IMR-90 (cell line): Measurements from ENCODE around the gene ITLN2. TPM values are rescaled to one million over a fixed set of nuclear protein-coding genes. Genes with fewer than 3 reads are reported as not detected.

ENCODE experiments used
- ATAC-seq: fragments of 200-7000 bp; cut with Tn5 transposase; 2 replicates; pipeline ENCODE4 v1.9.1; 2020; ENCODE audit warnings: low read depth, mild to moderate bottlenecking, moderate library complexity
- BruUV-seq: library from RNA; stranded (reverse); fragments of 400-500 nt; replicated peaks from 2 replicates; lab custom pipeline; 2021; lab: Mats Ljungman, UMichigan
- CTCF ChIA-PET: fragments of 300-600 bp; formaldehyde crosslinking; extraction: SDS; loops from one replicate; lab custom pipeline; 2021; ENCODE audit warnings: antibody characterized with exemption; lab: Yijun Ruan, JAX
- POLR2A ChIA-PET: fragments of 300-600 bp; sonication (Branson Sonifier 250); formaldehyde crosslinking; loops from one replicate; lab custom pipeline; 2022; ENCODE audit warnings: antibody characterized with exemption; ENCODE audit not compliant: unreplicated experiment; lab: Charles Lee
- DNase-seq: peaks from one replicate; pipeline ENCODE4 v3.0.0; 2013
- H2AFZ ChIP-seq: replicated peaks from 2 replicates; pipeline ENCODE3; 2013; ENCODE audit warnings: low read length, mild to moderate bottlenecking; ENCODE audit not compliant: poor library complexity
- H2AK5ac ChIP-seq: 2 replicates; pipeline ENCODE4 v1.6.1; 2013; ENCODE audit warnings: low read depth, low read length, inconsistent platforms
- H2AK9ac ChIP-seq: replicated peaks from 2 replicates; pipeline ENCODE3; 2013; ENCODE audit warnings: mild to moderate bottlenecking, low read depth, low read length, moderate library complexity; ENCODE audit not compliant: poor library complexity
- H2BK120ac ChIP-seq: 2 replicates; pipeline ENCODE4 v1.6.1; 2013; ENCODE audit warnings: low read depth, low read length, inconsistent platforms
- H2BK15ac ChIP-seq: 3 replicates; pipeline ENCODE4 v1.6.1; 2013; ENCODE audit warnings: low read depth, low read length, inconsistent platforms
- H2BK20ac ChIP-seq: 2 replicates; pipeline ENCODE4 v1.6.1; 2013; ENCODE audit warnings: low read depth, mild to moderate bottlenecking, inconsistent platforms, low read length, moderate library complexity
- H2BK5ac ChIP-seq: 2 replicates; pipeline ENCODE4 v1.6.1; 2013; ENCODE audit warnings: mild to moderate bottlenecking, low read depth, low read length, inconsistent platforms; ENCODE audit not compliant: poor library complexity, severe bottlenecking
- H3K14ac ChIP-seq: replicated peaks from 2 replicates; pipeline ENCODE4 v1.6.1; 2013; ENCODE audit warnings: low read depth, low read length, inconsistent platforms
- H3K18ac ChIP-seq: 2 replicates; pipeline ENCODE4 v1.6.1; 2013; ENCODE audit warnings: low read depth, low read length, control low read depth
- H3K23ac ChIP-seq: 2 replicates; pipeline ENCODE4 v1.6.1; 2013; ENCODE audit warnings: low read depth, low read length, inconsistent platforms
- H3K27ac ChIP-seq: 2 replicates; pipeline ENCODE4 v1.5.1; 2013; ENCODE audit warnings: mild to moderate bottlenecking, control low read depth, low read length; ENCODE audit not compliant: insufficient read depth
- H3K27me3 ChIP-seq: 2 replicates; pipeline ENCODE4 v1.6.1; 2013; ENCODE audit warnings: low read length; ENCODE audit not compliant: control insufficient read depth, insufficient read depth
- H3K36me3 ChIP-seq: 2 replicates; pipeline ENCODE4 v1.6.1; 2013; ENCODE audit warnings: low read length, mixed read lengths; ENCODE audit not compliant: control insufficient read depth, insufficient read depth
- H3K4ac ChIP-seq: 2 replicates; pipeline ENCODE4 v1.6.1; 2013; ENCODE audit warnings: low read depth, low read length, inconsistent platforms
- H3K4me1 ChIP-seq: 2 replicates; pipeline ENCODE4 v1.6.1; 2013; ENCODE audit warnings: low read length, mixed read lengths; ENCODE audit not compliant: control insufficient read depth, insufficient read depth
- H3K4me2 ChIP-seq: 2 replicates; pipeline ENCODE4 v1.6.1; 2013; ENCODE audit warnings: low read depth, mild to moderate bottlenecking, control low read depth, low read length, moderate library complexity
- H3K4me3 ChIP-seq: 2 replicates; pipeline ENCODE4 v1.5.1; 2013; ENCODE audit warnings: low read depth, mild to moderate bottlenecking, control low read depth, low read length, moderate library complexity; ENCODE audit not compliant: insufficient read depth
- H3K56ac ChIP-seq: 2 replicates; pipeline ENCODE4 v1.6.1; 2013; ENCODE audit warnings: low read length, inconsistent platforms; ENCODE audit not compliant: insufficient read depth; ENCODE audit errors: extremely low read depth
- H3K79me1 ChIP-seq, 2 experiments: 2 replicates each; pipeline ENCODE4 v1.6.1; 2013; ENCODE audit warnings: low read length in 2 of 2, inconsistent platforms in 1 of 2, low read depth in 1 of 2
- H3K9ac ChIP-seq: 2 replicates; pipeline ENCODE4 v1.6.1; 2013; ENCODE audit warnings: low read depth, low read length, control low read depth
- H3K9me1 ChIP-seq: 2 replicates; pipeline ENCODE4 v1.6.1; 2013; ENCODE audit warnings: low read length, inconsistent platforms; ENCODE audit not compliant: insufficient read depth
- H3K9me3 ChIP-seq: 2 replicates; pipeline ENCODE4 v1.6.1; 2013; ENCODE audit warnings: low read length; ENCODE audit not compliant: control insufficient read depth, insufficient read depth
- H4K20me1 ChIP-seq: 2 replicates; pipeline ENCODE4 v1.6.1; 2013; ENCODE audit warnings: low read length, inconsistent platforms; ENCODE audit not compliant: insufficient read depth
- H4K5ac ChIP-seq: 2 replicates; pipeline ENCODE4 v1.6.1; 2013; ENCODE audit warnings: mild to moderate bottlenecking, low read depth, low read length, control low read depth
- H4K8ac ChIP-seq, 2 experiments: 2 replicates each; pipeline ENCODE4 v1.6.1; 2013; ENCODE audit warnings: low read depth in 2 of 2, low read length in 2 of 2, control low read depth in 1 of 2, inconsistent platforms in 1 of 2
- H4K91ac ChIP-seq: 2 replicates; pipeline ENCODE4 v1.6.1; 2013; ENCODE audit warnings: low read depth, low read length, inconsistent platforms; ENCODE audit not compliant: insufficient read depth
- BHLHE40 ChIP-seq: fragments of 150-350 bp; IDR thresholded peaks from 2 replicates; pipeline ENCODE4 v1.6.1; 2016; ENCODE audit warnings: mild to moderate bottlenecking, low read depth, low read length
- CEBPB ChIP-seq: IDR thresholded peaks from 2 replicates; pipeline ENCODE4 v1.6.1; 2012; ENCODE audit warnings: low read depth, low read length, improper control_type of control experiment
- CHD1 ChIP-seq: IDR thresholded peaks from 2 replicates; pipeline ENCODE4 v1.6.1; 2012; ENCODE audit warnings: low read depth, low read length, improper control_type of control experiment
- CTCF ChIP-seq: conservative IDR thresholded peaks from 2 replicates; pipeline ENCODE4 v1.5.1; 2012; ENCODE audit warnings: mild to moderate bottlenecking, low read depth, low read length, improper control_type of control experiment
- FOS ChIP-seq: fragments of 150-350 bp; IDR thresholded peaks from 2 replicates; pipeline ENCODE4 v1.6.1; 2016; ENCODE audit warnings: low read depth, low read length
- MAZ ChIP-seq: IDR thresholded peaks from 2 replicates; pipeline ENCODE4 v1.6.1; 2012; ENCODE audit warnings: low read depth, mild to moderate bottlenecking, low read length, improper control_type of control experiment, moderate library complexity, borderline replicate concordance
- MXI1 ChIP-seq: IDR thresholded peaks from 2 replicates; pipeline ENCODE4 v1.6.1; 2012; ENCODE audit warnings: low read depth, mild to moderate bottlenecking, low read length, moderate library complexity, borderline replicate concordance
- NFE2L2 ChIP-seq: fragments of 150-350 bp; IDR thresholded peaks from 2 replicates; pipeline ENCODE4 v1.6.1; 2016; ENCODE audit warnings: low read depth, mild to moderate bottlenecking, low read length
- POLR2A ChIP-seq: IDR thresholded peaks from 2 replicates; pipeline ENCODE4 v1.6.1; 2012; ENCODE audit warnings: mild to moderate bottlenecking, low read depth, low read length
- RAD21 ChIP-seq: IDR thresholded peaks from 2 replicates; pipeline ENCODE4 v1.6.1; 2012; ENCODE audit warnings: low read length, improper control_type of control experiment
- RFX5 ChIP-seq: IDR thresholded peaks from 2 replicates; pipeline ENCODE4 v1.8.0; 2012; ENCODE audit warnings: low read depth, mild to moderate bottlenecking, low read length, moderate library complexity
- USF2 ChIP-seq: fragments of 150-350 bp; IDR thresholded peaks from 2 replicates; pipeline ENCODE4 v1.6.1; 2017; ENCODE audit warnings: mild to moderate bottlenecking, antibody characterized with exemption, low read length, low read depth
- WGBS, 2 experiments: methylation state at CpG; one replicate each; pipeline versions ENCODE4 v1.1.5 to v1.1.7; 2013; ENCODE audit warnings: missing lambda C conversion rate in 2 of 2; ENCODE audit not compliant: insufficient read length in 1 of 2; ENCODE audit errors: extremely low coverage in 2 of 2; 5-methylcytosine and 5-hydroxymethylcytosine counted together
- dilution Hi-C: fragments of 300-500 bp; cut with HindIII; formaldehyde crosslinking; loops from one replicate; pipeline ENCODE4 v1.14.3; 2018; ENCODE audit warnings: low sequenced_read_pairs; ENCODE audit not compliant: unreplicated experiment
- in situ Hi-C: fragments of 300-500 bp; cut with MboI; formaldehyde crosslinking; loops from 3 replicates; pipeline ENCODE4 v1.14.3; 2019; ENCODE audit warnings: low sequenced_read_pairs, inconsistent platforms, mixed read lengths
- intact Hi-C: fragments of 100-400 bp; cut with micrococcal nuclease; formaldehyde crosslinking; loops from 2 replicates; pipeline ENCODE4 v1.10.0; 2022
- polyA plus RNA-seq, 3 experiments: library from polyadenylated mRNA; depleted of rRNA; stranded (reverse); fragments of >200 nt; gene quantifications; 2 replicates each; pipeline ENCODE4 v1.2.3, GENCODE V29; 2012; ENCODE audit warnings: low replicate concordance in 1 of 3
- total RNA-seq: library from RNA; depleted of rRNA; stranded (reverse); fragments of >200 nt; gene quantifications from 2 replicates; pipeline ENCODE4 v1.2.3, GENCODE V29; 2012
- TF ChIP-seq, protein P1 (sequence below): fragments of 150-350 bp; IDR thresholded peaks from 2 replicates; pipeline ENCODE4 v1.6.1; 2016; ENCODE audit warnings: low read depth, mild to moderate bottlenecking, low read length, moderate library complexity, borderline replicate concordance

ITLN2 gene
- total and polyA plus RNA-seq, 2 of the 4 experiments (the other 2 are of a cell fraction) = not detected

DNA sequence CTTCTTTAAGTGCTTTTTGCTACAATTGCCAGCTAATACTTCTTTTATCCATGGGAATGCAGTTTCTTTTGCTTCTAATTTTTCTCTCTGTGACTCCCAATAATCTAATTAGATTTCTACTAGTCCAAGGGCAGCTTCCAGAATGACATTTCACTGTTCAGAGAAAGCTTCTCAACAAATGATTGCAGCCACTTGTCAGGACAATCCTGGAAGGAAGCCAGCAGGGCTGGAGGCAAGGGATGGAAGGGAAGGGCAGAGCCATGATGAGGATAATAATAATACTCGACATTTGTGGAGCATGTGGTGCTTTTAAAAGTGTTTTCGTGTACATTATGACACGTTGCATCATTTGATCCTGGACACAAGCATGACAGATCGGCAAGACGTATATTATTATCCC is 46.9 kb upstream of the ITLN2 start:
- POLR2A ChIA-PET = no interaction called here
- H3K14ac ChIP-seq = no peak overlapping the region

More for the DNA sequence above, 46.9 kb upstream of the ITLN2 start:
- ATAC-seq = no peak
- Histone ChIP-seq H4K20me1 (no peaks in the 10 kb centered on the region), H3K4ac (no peak overlapping the region), H3K56ac (no peak overlapping the region), H2AK5ac (no peak overlapping the region), H3K9me3 (no peaks in the 10 kb centered on the region), H3K4me2 (no peak overlapping the region), H2BK120ac (no peak overlapping the region), H2AK9ac (no peak overlapping the region), H3K9ac (no peak overlapping the region), H2BK15ac (no peak overlapping the region), H3K4me3 (no peak overlapping the region), H3K27me3 (no peaks in the 10 kb centered on the region), H3K79me1 (no peaks in the 10 kb centered on the region), H3K36me3 (no peaks in the 10 kb centered on the region), H3K27ac (no peak overlapping the region), H3K4me1 (no peaks in the 10 kb centered on the region), H3K9me1 (no peaks in the 10 kb centered on the region), H4K5ac (no peak overlapping the region), H2BK5ac (no peak overlapping the region), H2AFZ (no peak overlapping the region), H4K8ac (no peak overlapping the region), H3K23ac (no peak overlapping the region), H3K18ac (no peak overlapping the region), H4K91ac (no peak overlapping the region), H2BK20ac (no peak overlapping the region)
- CTCF ChIA-PET = no interaction called here
- in situ Hi-C loops = no loop called here
- TF ChIP-seq BHLHE40 (no peak), MAZ (no peak), MXI1 (no peak), CTCF (no peak), CEBPB (no peak), RAD21 (no peak), NFE2L2 (no peak), RFX5 (no peak), CHD1 (no peak), POLR2A (no peak), FOS (no peak), USF2 (no peak)
- TF ChIP-seq, protein P1, sequence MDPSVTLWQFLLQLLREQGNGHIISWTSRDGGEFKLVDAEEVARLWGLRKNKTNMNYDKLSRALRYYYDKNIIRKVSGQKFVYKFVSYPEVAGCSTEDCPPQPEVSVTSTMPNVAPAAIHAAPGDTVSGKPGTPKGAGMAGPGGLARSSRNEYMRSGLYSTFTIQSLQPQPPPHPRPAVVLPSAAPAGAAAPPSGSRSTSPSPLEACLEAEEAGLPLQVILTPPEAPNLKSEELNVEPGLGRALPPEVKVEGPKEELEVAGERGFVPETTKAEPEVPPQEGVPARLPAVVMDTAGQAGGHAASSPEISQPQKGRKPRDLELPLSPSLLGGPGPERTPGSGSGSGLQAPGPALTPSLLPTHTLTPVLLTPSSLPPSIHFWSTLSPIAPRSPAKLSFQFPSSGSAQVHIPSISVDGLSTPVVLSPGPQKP = no peak
- 39% methylated on average over 3 of the region's 5 CpGs; no CpG with 5 or more reads in 1 of the 2 experiments for WGBS, 2 experiments
- intact Hi-C loops = no loop called here
- no peak for DNase-seq
- dilution Hi-C loops = no loop called here
- BruUV-seq = no TSS peak
